ENCODE results near the gene EGFR.

Gene EGFR

GRCh38 chr7:55180963-55181542 lies 162.2 kb downstream of the EGFR start:
- no peaks in the 10 kb centered on the region for H3K79me2 ChIP-seq (ENCODE audit: insufficient read depth, low read depth)
- H3K36me3 ChIP-seq (ENCODE audit: insufficient read depth): no peaks in the 10 kb centered on the region
- no peak overlapping the region for H3K9ac ChIP-seq
- no peak overlapping the region for H2AFZ ChIP-seq (ENCODE audit: low read depth)
- TF ChIP-seq CTCF (conservative IDR thresholded peaks at IDR 0.05; ENCODE audit: low read depth, low read length): no peak
- no peak overlapping the region for H3K27ac ChIP-seq
- H3K4me2 ChIP-seq: no peak overlapping the region
- no peaks in the 10 kb centered on the region for H4K20me1 ChIP-seq (ENCODE audit: insufficient read depth)
- H3K4me1 ChIP-seq (ENCODE audit: low read depth, poor library complexity, severe bottlenecking): no peaks in the 10 kb centered on the region
- H3K27me3 ChIP-seq (ENCODE audit: insufficient read depth, low read depth): no peaks in the 10 kb centered on the region
- H3K4me3 ChIP-seq (IDR thresholded peaks at IDR 0.05; ENCODE audit: insufficient read depth, low read depth, low read length): no peak overlapping the region

GRCh38 chr7:55181762-55182161 lies 162.9 kb downstream of the EGFR start:
- Histone ChIP-seq H3K27me3 (ENCODE audit: insufficient read depth, low read depth) (no peaks in the 10 kb centered on the region), H3K36me3 (ENCODE audit: insufficient read depth) (no peaks in the 10 kb centered on the region), H3K9ac (no peak overlapping the region), H3K4me2 (no peak overlapping the region), H4K20me1 (ENCODE audit: insufficient read depth) (no peaks in the 10 kb centered on the region), H3K4me3 (IDR thresholded peaks at IDR 0.05; ENCODE audit: insufficient read depth, low read depth, low read length) (no peak overlapping the region), H3K27ac (no peak overlapping the region), H2AFZ (ENCODE audit: low read depth) (no peak overlapping the region), H3K79me2 (ENCODE audit: insufficient read depth, low read depth) (no peaks in the 10 kb centered on the region), H3K4me1 (ENCODE audit: low read depth, poor library complexity, severe bottlenecking) (no peaks in the 10 kb centered on the region)
- no peak for TF ChIP-seq CTCF (conservative IDR thresholded peaks at IDR 0.05; ENCODE audit: low read depth, low read length)

GRCh38 chr7:55183897-55184296 lies 165.1 kb downstream of the EGFR start:
- TF ChIP-seq CTCF (conservative IDR thresholded peaks at IDR 0.05; ENCODE audit: low read depth, low read length): no peak
- Histone ChIP-seq H2AFZ (ENCODE audit: low read depth) (no peak overlapping the region), H3K4me3 (IDR thresholded peaks at IDR 0.05; ENCODE audit: insufficient read depth, low read depth, low read length) (no peak overlapping the region), H3K36me3 (ENCODE audit: insufficient read depth) (no peaks in the 10 kb centered on the region), H4K20me1 (ENCODE audit: insufficient read depth) (no peaks in the 10 kb centered on the region), H3K4me2 (no peak overlapping the region), H3K9ac (no peak overlapping the region), H3K4me1 (ENCODE audit: low read depth, poor library complexity, severe bottlenecking) (no peaks in the 10 kb centered on the region), H3K27me3 (ENCODE audit: insufficient read depth, low read depth) (no peaks in the 10 kb centered on the region), H3K27ac (no peak overlapping the region), H3K79me2 (ENCODE audit: insufficient read depth, low read depth) (no peaks in the 10 kb centered on the region)

DNA sequence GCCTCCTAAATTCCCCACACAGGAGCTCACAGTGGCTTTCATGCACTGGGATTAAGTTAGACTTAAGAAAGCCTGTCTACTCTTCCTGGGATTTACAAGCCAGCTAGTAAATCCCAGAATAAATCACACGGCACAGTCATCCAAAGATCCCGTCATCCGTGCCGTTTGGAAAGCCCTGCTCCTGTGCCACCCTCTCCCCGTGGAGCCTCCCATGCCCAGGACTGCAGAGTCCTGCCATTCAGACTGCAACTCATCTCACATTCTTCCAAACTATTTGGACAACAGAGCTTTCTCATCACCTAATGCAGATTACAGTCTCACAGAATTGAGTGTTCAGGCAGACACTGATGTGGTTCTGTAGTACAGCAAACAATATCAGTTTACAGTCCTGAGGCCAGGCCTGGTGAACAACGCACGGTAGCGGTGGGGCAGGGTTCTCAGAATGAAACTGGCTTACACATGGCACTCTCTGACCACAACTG lies 166.5 kb downstream of the EGFR start:
- H4K20me1 ChIP-seq (ENCODE audit: insufficient read depth): no peaks in the 10 kb centered on the region
- H3K9ac ChIP-seq: no peak overlapping the region
- no peak overlapping the region for H3K4me2 ChIP-seq

More for the DNA sequence above, 166.5 kb downstream of the EGFR start:
- no peak overlapping the region for H3K27ac ChIP-seq
- H3K36me3 ChIP-seq (ENCODE audit: insufficient read depth): no peaks in the 10 kb centered on the region
- H3K79me2 ChIP-seq (ENCODE audit: insufficient read depth, low read depth): no peaks in the 10 kb centered on the region
- H3K4me1 ChIP-seq (ENCODE audit: low read depth, poor library complexity, severe bottlenecking): no peaks in the 10 kb centered on the region
- H3K4me3 ChIP-seq (IDR thresholded peaks at IDR 0.05; ENCODE audit: insufficient read depth, low read depth, low read length): no peak overlapping the region
- no peak overlapping the region for H2AFZ ChIP-seq (ENCODE audit: low read depth)
- H3K27me3 ChIP-seq (ENCODE audit: insufficient read depth, low read depth): no peaks in the 10 kb centered on the region
- TF ChIP-seq CTCF (conservative IDR thresholded peaks at IDR 0.05; ENCODE audit: low read depth, low read length): no peak

All from KMS-11 (cell line).